Measurements from ENCODE around the gene ZNF286A.
"Not testable (repeated sequence)": the region's sequence is repeated elsewhere in the genome, so short reads cannot be mapped to it uniquely, and the experiment has no call there.

The ZNF286A gene

DNA sequence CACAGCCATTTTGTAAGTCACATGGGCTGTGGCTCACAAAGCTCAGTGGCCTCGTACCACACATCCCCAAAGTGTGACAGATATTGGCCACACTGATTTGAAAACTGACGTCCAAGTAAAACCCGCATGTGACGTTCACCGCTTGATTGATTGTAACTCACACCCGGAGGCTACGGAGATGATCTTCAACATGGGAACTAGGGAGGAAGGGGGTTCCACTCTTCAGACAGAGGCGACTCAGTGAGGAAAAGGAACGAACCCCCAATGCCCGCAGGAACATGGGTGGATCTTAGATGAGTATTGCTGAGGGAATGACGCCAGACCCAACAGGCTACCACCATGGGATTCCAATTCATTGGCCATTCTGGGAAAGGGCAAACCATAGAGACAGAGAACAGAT, 39.7 kb downstream of the ZNF286A start:
- H3K9me3 ChIP-seq (ENCODE audit: control insufficient read depth, insufficient read depth, low read length); H3K4me1 ChIP-seq (ENCODE audit: control insufficient read depth, insufficient read depth, low read length); H3K36me3 ChIP-seq (ENCODE audit: control insufficient read depth, insufficient read depth, low read length); H3K9ac ChIP-seq (ENCODE audit: low read depth, low read length); H3K4me3 ChIP-seq (ENCODE audit: low read depth, low read length); H3K27me3 ChIP-seq (ENCODE audit: control insufficient read depth, insufficient read depth, low read length); H3K27ac ChIP-seq (ENCODE audit: low read depth, low read length): not testable (repeated sequence)

- not testable (repeated sequence) for H3K4me3 ChIP-seq (ENCODE audit: low read depth, low read length); H3K27ac ChIP-seq (ENCODE audit: low read depth, low read length); H3K27me3 ChIP-seq (ENCODE audit: control insufficient read depth, insufficient read depth, low read length); H3K9ac ChIP-seq (ENCODE audit: low read depth, low read length); H3K9me3 ChIP-seq (ENCODE audit: control insufficient read depth, insufficient read depth, low read length); H3K4me1 ChIP-seq (ENCODE audit: control insufficient read depth, insufficient read depth, low read length); H3K36me3 ChIP-seq (ENCODE audit: control insufficient read depth, insufficient read depth, low read length)
Observed at GRCh38 chr17:15740041-15740440, 40.5 kb downstream of the ZNF286A start.

DNA sequence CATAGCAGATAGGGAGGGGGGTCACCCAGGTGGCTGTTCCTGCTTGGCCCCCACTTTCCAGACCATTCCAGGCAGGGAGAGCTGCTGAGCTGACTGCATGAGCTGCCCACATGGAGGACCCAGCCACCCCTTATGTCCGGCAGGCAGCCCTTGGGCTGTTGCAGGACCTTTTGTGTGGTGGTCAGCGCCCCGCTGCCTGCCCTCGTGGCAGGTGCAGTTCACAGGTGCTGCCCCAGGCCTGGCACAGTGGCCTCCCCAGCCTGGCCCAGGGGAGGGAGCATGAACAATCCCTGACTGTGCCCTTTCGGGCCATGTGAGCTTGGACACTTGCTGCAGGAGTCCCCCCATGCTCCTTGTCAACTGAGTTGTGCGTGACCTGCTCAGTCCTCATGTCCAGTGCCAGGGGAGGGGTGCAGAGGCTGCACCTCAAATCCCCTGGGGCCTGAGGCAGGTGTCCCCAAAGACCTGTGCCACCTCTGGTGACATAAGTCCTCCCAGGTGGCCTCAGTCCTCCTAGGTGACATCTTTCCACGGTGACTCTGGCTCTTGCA, 41.1 kb downstream of the ZNF286A start:
- Histone ChIP-seq H3K4me1 (ENCODE audit: control insufficient read depth, insufficient read depth, low read length) (no peaks in the 10 kb centered on the region), H3K4me3 (ENCODE audit: low read depth, low read length) (no peak overlapping the region), H3K9ac (ENCODE audit: low read depth, low read length) (no peak overlapping the region), H3K36me3 (ENCODE audit: control insufficient read depth, insufficient read depth, low read length) (no peaks in the 10 kb centered on the region), H3K9me3 (ENCODE audit: control insufficient read depth, insufficient read depth, low read length) (no peaks in the 10 kb centered on the region), H3K27me3 (ENCODE audit: control insufficient read depth, insufficient read depth, low read length) (no peaks in the 10 kb centered on the region), H3K27ac (ENCODE audit: low read depth, low read length) (no peak overlapping the region)

- Histone ChIP-seq H3K27ac (ENCODE audit: low read depth, low read length) (no peak overlapping the region), H3K4me1 (ENCODE audit: control insufficient read depth, insufficient read depth, low read length) (no peaks in the 10 kb centered on the region), H3K27me3 (ENCODE audit: control insufficient read depth, insufficient read depth, low read length) (no peaks in the 10 kb centered on the region), H3K9ac (ENCODE audit: low read depth, low read length) (no peak overlapping the region), H3K9me3 (ENCODE audit: control insufficient read depth, insufficient read depth, low read length) (peaks cover 1% of the 10 kb centered on the region; the same call in 1 of the 2 replicates), H3K4me3 (ENCODE audit: low read depth, low read length) (no peak overlapping the region), H3K36me3 (ENCODE audit: control insufficient read depth, insufficient read depth, low read length) (no peaks in the 10 kb centered on the region)
Observed at GRCh38 chr17:15741624-15742023, 42.1 kb downstream of the ZNF286A start.

DNA sequence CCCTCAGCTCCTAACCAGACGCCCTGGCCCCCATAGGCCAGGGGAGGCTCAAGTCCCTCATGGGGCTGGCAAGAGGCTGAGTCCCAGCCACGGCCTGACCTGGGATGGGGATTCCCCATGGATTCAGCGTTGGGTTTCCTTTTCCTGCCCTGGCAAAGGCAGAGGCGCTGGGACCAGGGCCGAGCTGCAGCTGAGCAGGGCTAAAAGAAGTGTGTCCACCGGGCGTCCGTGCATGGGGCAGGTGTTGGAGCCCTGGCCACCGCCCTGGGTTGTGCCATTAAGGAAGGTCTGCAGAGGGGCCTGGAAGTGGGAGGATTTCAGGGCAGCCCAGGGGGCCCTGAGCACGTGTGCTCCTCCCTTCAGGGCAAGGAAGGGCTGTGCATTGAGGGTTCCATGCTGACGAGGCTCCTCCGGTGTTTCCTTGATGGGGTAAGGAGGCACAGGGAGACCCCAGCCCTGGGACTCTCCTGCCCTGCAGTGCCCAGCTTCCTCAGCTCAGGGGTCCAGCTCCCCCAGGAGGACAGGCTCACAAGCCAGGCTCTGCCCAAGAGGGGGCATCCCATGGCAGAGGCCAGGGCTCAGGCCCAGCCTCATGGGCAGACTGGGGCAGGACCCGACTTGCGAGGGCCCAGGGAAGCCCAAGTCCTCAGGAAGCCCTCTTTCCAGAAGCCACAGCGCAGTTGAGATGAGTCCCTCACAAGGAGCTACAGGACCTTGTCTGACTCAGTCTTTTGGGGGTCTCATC, 42.7 kb downstream of the ZNF286A start:
- Histone ChIP-seq H3K4me1 (ENCODE audit: control insufficient read depth, insufficient read depth, low read length) (no peaks in the 10 kb centered on the region), H3K9ac (ENCODE audit: low read depth, low read length) (no peak overlapping the region), H3K4me3 (ENCODE audit: low read depth, low read length) (no peak overlapping the region), H3K27me3 (ENCODE audit: control insufficient read depth, insufficient read depth, low read length) (no peaks in the 10 kb centered on the region), H3K27ac (ENCODE audit: low read depth, low read length) (no peak overlapping the region), H3K36me3 (ENCODE audit: control insufficient read depth, insufficient read depth, low read length) (no peaks in the 10 kb centered on the region), H3K9me3 (ENCODE audit: control insufficient read depth, insufficient read depth, low read length) (peaks cover 4% of the 10 kb centered on the region; the same call in 1 of the 2 replicates)

DNA sequence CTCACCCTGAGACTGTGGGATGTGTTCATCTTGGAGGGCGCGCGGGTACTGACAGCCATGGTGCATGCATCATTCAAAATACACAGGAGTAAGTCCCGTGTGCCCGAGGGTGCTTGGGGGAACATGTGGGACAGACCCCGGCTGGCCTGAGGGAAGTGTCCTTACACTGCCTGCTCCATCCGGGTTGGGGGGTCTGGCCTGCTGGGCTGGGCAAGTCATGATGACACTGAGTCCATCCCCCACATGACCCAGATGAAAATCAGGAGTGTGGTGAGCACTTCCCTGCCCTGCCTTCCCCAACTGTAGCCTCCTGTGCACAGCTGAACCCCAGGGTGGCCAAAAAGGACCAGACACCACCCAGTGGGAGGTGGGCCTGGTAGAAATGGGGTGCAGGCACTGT, 43.4 kb downstream of the ZNF286A start:
- Histone ChIP-seq H3K4me1 (ENCODE audit: control insufficient read depth, insufficient read depth, low read length) (no peaks in the 10 kb centered on the region), H3K36me3 (ENCODE audit: control insufficient read depth, insufficient read depth, low read length) (no peaks in the 10 kb centered on the region), H3K27ac (ENCODE audit: low read depth, low read length) (no peak overlapping the region), H3K9ac (ENCODE audit: low read depth, low read length) (no peak overlapping the region), H3K9me3 (ENCODE audit: control insufficient read depth, insufficient read depth, low read length) (peaks cover 4% of the 10 kb centered on the region; the same call in 1 of the 2 replicates), H3K27me3 (ENCODE audit: control insufficient read depth, insufficient read depth, low read length) (no peaks in the 10 kb centered on the region), H3K4me3 (ENCODE audit: low read depth, low read length) (no peak overlapping the region)

DNA sequence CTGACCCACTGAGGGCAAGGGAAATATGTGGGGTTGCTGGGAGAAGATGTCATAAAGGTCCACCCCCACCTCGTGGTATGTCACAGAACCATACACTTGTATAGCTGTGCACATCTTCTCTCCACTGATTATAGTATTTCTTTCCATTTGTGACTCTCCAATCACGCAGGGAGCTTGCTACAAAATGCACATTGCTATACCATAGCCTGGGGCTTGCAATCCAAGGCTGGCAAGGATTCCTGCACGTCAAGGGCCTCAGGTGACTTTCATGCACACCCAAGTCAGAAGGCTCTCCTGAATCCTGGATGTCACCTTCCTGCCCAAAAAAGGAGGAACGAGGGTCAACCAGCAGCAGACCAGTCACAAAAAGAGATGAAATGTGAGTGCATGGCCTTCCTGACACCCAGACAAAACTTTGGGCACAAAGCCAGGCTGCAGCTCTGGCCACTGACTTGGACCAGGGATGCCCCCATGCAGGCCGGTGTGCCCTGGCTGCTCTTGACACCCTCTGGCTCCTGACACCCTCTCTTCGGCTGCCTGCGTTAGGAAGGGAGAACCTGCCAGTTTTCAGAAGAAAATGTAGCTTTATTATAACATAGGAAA, 44.6 kb downstream of the ZNF286A start:
- Histone ChIP-seq H3K4me1 (ENCODE audit: control insufficient read depth, insufficient read depth, low read length) (no peaks in the 10 kb centered on the region), H3K27me3 (ENCODE audit: control insufficient read depth, insufficient read depth, low read length) (no peaks in the 10 kb centered on the region), H3K9me3 (ENCODE audit: control insufficient read depth, insufficient read depth, low read length) (peaks cover 4% of the 10 kb centered on the region; the same call in 1 of the 2 replicates), H3K27ac (ENCODE audit: low read depth, low read length) (no peak overlapping the region), H3K9ac (ENCODE audit: low read depth, low read length) (no peak overlapping the region), H3K36me3 (ENCODE audit: control insufficient read depth, insufficient read depth, low read length) (no peaks in the 10 kb centered on the region), H3K4me3 (ENCODE audit: low read depth, low read length) (no peak overlapping the region)

DNA sequence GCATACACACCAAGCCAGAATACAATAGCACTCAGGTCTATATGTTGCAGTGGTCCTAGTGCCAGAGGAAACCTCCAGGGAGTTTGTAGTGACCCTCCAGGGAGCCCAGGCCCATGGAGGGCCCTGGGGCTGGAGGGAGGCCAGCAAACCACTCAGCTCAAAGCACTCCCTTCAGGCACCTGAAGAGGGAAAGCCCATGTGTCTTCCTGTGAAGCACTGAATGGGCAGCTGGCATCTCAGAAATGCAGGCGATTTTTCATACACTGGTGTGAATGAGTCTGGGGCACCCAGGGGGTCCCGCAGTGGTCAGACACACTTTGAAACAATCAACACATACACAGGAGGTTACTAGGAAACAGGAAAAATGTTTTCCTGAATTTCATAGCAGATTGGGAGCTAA, 45.3 kb downstream of the ZNF286A start:
- Histone ChIP-seq H3K4me3 (ENCODE audit: low read depth, low read length) (no peak overlapping the region), H3K9me3 (ENCODE audit: control insufficient read depth, insufficient read depth, low read length) (peaks cover 4% of the 10 kb centered on the region; the same call in 1 of the 2 replicates), H3K27me3 (ENCODE audit: control insufficient read depth, insufficient read depth, low read length) (no peaks in the 10 kb centered on the region), H3K4me1 (ENCODE audit: control insufficient read depth, insufficient read depth, low read length) (no peaks in the 10 kb centered on the region), H3K27ac (ENCODE audit: low read depth, low read length) (no peak overlapping the region), H3K36me3 (ENCODE audit: control insufficient read depth, insufficient read depth, low read length) (no peaks in the 10 kb centered on the region), H3K9ac (ENCODE audit: low read depth, low read length) (no peak overlapping the region)

DNA sequence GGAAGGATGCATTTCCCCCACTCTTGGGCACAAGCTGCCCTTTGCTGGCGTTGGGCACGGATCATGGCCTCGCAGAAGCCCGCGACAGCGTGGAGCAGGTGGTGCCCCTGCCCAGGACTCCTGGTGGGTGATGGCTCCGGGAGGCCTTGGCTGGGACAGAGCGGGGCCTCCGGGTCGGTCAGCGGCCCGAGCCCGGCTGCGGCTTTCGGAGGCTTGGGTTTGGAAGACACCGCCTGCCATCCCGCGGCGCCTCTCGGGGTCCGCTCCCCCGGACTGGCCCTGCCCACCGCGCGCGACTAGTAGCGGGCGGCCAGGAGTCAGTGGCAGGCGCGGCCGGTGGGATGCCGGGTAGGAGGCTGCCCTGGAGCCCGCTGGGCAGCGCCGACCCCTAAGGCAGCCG, 49.9 kb downstream of the ZNF286A start:
- not testable (repeated sequence) for H3K27me3 ChIP-seq (ENCODE audit: control insufficient read depth, insufficient read depth, low read length); H3K4me1 ChIP-seq (ENCODE audit: control insufficient read depth, insufficient read depth, low read length); H3K4me3 ChIP-seq (ENCODE audit: low read depth, low read length); H3K9me3 ChIP-seq (ENCODE audit: control insufficient read depth, insufficient read depth, low read length); H3K27ac ChIP-seq (ENCODE audit: low read depth, low read length); H3K36me3 ChIP-seq (ENCODE audit: control insufficient read depth, insufficient read depth, low read length); H3K9ac ChIP-seq (ENCODE audit: low read depth, low read length)

- H3K27me3 ChIP-seq (ENCODE audit: control insufficient read depth, insufficient read depth, low read length); H3K4me1 ChIP-seq (ENCODE audit: control insufficient read depth, insufficient read depth, low read length); H3K9me3 ChIP-seq (ENCODE audit: control insufficient read depth, insufficient read depth, low read length); H3K4me3 ChIP-seq (ENCODE audit: low read depth, low read length); H3K36me3 ChIP-seq (ENCODE audit: control insufficient read depth, insufficient read depth, low read length); H3K9ac ChIP-seq (ENCODE audit: low read depth, low read length); H3K27ac ChIP-seq (ENCODE audit: low read depth, low read length): not testable (repeated sequence)
Observed at GRCh38 chr17:15768865-15769533, 69.4 kb downstream of the ZNF286A start.
